ENCODE data around the gene NRROS. TPM values are rescaled to one million over a fixed set of nuclear protein-coding genes. Genes with fewer than 3 reads are reported as not detected.
A peak's percentile ranks its signal among the peaks of the same experiment; 100 is the strongest.
"Not testable (repeated sequence)": the region's sequence is repeated elsewhere in the genome, so short reads cannot be mapped to it uniquely, and the experiment has no call there.

Gene NRROS
- total RNA-seq, 2 donors from 2014 or later: 17.2 to 27.7 TPM

DNA sequence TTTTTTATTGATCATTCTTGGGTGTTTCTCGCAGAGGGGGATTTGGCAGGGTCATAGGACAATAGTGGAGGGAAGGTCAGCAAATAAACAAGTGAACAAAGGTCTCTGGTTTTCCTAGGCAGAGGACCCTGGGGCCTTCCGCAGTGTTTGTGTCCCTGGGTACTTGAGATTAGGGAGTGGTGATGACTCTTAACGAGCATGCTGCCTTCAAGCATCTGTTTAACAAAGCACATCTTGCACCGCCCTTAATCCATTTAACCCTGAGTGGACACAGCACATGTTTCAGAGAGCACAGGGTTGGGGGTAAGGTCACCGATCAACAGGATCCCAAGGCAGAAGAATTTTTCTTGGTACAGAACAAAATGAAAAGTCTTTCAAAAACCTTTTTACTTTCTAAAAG lies 19.9 kb upstream of the NRROS start:
- H3K36me3 Mint-ChIP-seq; H3K9me3 Mint-ChIP-seq; ATAC-seq; DNase-seq (ENCODE audit: low spot score in 2 of 2); H3K27ac Mint-ChIP-seq: not testable (repeated sequence)

DNA sequence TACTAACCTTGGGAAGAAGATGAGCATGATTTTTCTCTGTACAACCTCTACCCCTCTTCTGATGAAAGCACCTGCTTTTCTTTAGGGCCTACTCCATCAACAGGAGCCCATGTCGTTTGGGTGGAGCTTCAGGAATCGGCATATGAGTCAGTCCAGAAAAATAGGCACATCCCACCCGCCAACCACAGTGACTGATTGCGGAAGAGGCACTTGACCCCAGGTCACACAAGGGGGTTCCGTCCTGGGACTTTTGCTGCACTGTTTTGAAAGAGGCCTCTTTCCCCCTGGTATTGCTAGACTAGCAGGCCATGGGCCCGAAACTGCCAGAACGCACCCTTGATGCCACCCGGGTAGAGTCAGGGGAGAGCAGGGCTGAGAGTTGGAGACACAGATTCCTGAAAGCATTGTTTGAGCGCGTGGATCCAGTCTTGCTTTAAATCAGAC lies 19.3 kb upstream of the NRROS start:
- H3K36me3 Mint-ChIP-seq: peaks cover 0 to 5% of the 10 kb centered on the region in 2 donors
- DNase-seq (ENCODE audit: low spot score in 2 of 2): peak in 1 of 2 donors; percentile 30
- H3K27ac Mint-ChIP-seq: no peak overlapping the region
- no peaks in the 10 kb centered on the region for H3K9me3 Mint-ChIP-seq
- ATAC-seq: peak; percentile 36 to 40

DNA sequence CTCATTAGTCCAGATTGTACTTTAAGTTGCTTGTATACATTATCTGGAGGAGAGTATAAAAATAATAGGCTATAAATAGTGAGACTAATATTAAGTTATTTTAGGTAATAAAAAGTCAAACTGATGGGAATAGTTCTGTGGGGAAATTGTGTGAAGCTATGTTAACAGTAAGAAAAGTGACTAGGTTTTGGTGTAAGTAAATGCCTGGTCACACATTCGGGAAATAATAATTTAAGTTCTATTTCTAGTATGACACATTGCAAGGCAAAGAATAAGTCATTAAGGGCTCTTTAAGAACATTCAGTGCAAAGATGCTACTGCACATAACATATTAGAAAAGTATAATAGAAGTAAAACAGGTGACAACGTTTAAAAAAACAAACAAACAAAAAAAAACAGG lies 18.8 kb upstream of the NRROS start:
- no peak overlapping the region for H3K27ac Mint-ChIP-seq
- ATAC-seq: no peak
- no peaks in the 10 kb centered on the region for H3K9me3 Mint-ChIP-seq
- H3K36me3 Mint-ChIP-seq: peaks cover 0 to 5% of the 10 kb centered on the region in 2 donors
- DNase-seq (ENCODE audit: low spot score in 2 of 2): no peak

DNA sequence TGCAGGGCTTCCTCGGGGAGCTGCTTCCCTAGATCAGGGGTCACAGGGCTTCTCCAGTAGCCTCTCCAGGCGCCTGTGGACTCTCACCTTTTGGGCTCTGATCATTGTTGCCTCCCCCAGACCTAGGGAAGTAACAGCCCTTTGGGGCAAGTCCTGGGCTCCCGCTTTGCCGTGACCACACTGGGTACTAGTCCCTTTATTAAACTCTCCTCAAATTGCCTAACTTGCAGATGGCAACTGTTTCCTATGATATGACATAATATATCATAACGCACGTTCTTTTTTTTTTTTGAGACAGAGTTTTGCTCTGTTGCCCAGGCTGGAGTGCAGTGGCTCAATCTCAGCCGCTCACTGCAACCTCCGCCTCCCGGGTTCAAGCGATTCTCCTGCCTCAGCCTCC lies 17.9 kb upstream of the NRROS start:
- DNase-seq (ENCODE audit: low spot score in 2 of 2): peak in 1 of 2 donors; percentile 31
- Mint-ChIP-seq H3K27ac (no peak overlapping the region), H3K9me3 (no peaks in the 10 kb centered on the region), H3K36me3 (peaks cover 0 to 5% of the 10 kb centered on the region in 2 donors)
- no peak for ATAC-seq

DNA sequence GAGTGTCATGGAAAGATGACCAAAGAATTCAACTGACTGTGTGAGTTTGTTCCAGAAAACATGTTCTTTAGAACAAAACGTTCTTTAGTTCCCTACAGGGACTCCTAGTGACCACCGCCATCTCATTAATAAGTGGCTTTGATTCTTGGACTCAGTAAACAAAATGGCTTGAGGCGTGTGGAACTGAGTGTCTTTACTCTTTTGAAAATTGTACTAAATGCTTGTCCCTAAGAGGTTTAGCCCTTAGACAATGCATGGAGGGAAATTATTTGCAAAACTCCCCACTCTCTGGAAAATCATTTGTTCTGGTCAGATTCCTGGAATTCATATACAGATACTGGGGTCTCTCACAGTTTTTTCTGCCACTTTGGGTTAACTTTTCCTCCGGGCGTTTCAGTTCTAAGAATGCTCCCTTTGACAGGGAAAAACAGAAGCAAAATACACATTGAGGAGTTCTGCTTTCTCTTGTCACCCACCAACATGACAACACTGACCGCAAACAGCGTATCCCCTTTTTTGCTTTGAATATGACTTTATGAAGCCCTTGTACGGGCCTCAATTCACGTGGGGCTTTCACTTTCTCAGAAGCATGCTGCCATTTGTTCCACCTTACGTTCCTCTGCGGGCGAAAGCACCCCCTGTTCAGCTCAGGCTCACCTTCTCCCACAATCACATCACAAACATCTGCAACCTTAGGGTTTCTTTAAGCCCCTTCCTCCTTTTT lies 15.3 kb upstream of the NRROS start:
- peak; percentile 84 to 89 for ATAC-seq

DNA sequence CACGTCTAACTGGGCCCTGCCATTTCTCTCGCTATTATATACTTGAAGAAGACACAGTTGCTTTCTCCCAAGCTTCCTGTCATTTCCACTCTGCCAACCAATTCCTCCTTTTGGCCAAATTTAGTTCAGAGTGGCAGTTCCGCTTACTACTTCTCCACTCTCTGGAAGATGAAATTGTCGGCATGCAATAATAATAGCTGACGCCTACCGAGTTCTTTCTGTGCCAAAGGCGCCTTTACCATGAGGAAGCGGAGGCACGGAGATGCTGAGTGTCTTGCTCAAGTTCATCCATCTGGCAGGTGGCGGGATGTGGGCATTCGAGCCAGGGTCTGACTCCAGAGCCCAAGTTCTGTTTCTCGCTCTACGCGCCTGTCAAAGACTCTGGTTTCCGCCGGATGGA lies 14.6 kb upstream of the NRROS start:
- DNase-seq (ENCODE audit: low spot score in 2 of 2): peak in 1 of 2 donors; percentile 26
- no peak for ATAC-seq
- peaks cover 0 to 5% of the 10 kb centered on the region in 2 donors for H3K36me3 Mint-ChIP-seq
- H3K9me3 Mint-ChIP-seq: no peaks in the 10 kb centered on the region
- peak overlapping the region; percentile 65 to 74 for H3K27ac Mint-ChIP-seq

More for the DNA sequence above, 15.3 kb upstream of the NRROS start:
- Mint-ChIP-seq H3K36me3 (peaks cover 0 to 5% of the 10 kb centered on the region in 2 donors), H3K27ac (peak overlapping the region; percentile 74 to 84), H3K9me3 (no peaks in the 10 kb centered on the region)
- peak; percentile 42 to 55 for DNase-seq (ENCODE audit: low spot score in 2 of 2)

DNA sequence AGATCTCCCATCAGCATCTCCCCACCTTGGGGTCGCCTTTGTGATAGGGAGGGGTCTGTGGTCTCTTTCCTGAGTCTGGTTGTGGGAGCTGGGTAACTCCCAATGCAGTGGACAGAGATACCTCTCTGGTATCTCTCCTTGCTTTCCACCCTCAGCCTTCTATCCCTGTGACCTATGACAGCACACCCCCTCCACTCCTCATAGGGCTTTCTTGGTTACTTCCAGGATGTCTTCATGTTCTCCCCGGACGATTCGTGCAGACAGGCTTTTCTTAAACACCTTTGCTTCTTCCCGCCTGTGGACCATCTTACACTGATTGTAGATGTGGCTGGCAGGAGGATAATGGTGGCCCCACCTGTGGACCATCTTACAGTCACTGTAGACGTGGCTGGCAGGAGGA lies 14.2 kb upstream of the NRROS start:
- peak overlapping the region; percentile 65 to 74 for H3K27ac Mint-ChIP-seq
- H3K36me3 Mint-ChIP-seq: peaks cover 0 to 5% of the 10 kb centered on the region in 2 donors
- ATAC-seq (no peak), DNase-seq (ENCODE audit: low spot score in 2 of 2) (no peak)
- no peaks in the 10 kb centered on the region for H3K9me3 Mint-ChIP-seq

DNA sequence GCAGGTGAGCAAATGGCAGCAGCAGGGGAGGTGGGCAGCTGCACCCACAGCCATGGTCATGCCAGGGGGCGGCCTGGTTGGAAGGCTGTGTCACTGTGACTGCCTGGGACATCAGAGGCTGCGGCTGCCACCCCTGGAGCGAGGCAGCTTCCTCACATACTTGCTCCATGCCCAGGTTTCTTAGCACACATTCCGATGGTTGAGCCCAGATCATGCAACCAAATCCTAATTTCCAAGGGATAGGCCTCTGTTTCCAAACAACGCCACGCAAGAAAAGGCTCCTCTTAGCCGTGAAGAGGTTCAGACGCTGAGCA lies 11.6 kb upstream of the NRROS start:
- Mint-ChIP-seq H3K9me3 (no peaks in the 10 kb centered on the region), H3K36me3 (peaks cover 0 to 5% of the 10 kb centered on the region in 2 donors), H3K27ac (no peak overlapping the region)
- ATAC-seq (no peak), DNase-seq (ENCODE audit: low spot score in 2 of 2) (peak in 1 of 2 donors; percentile 7)

DNA sequence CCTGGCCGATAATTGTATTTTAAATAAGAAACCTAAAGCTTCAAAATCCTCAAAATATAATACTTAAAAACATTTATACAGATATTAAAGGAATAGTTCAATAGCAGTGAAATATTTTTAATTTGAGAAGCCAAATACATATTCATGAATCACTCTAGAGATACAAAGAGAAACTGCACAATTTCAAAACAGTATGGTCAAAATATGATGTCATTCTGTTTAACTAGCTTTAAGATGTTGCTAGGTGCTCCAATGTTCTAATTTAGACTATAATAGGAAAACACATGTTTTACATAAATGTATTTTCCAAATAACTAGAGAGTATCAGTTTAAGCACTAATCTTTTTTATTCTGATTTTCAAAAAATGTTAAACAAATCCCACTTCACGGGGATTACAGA lies 10.3 kb upstream of the NRROS start:
- Mint-ChIP-seq H3K36me3 (peaks cover 0 to 5% of the 10 kb centered on the region in 2 donors), H3K27ac (no peak overlapping the region), H3K9me3 (no peaks in the 10 kb centered on the region)
- no peak for ATAC-seq
- no peak for DNase-seq (ENCODE audit: low spot score in 2 of 2)

DNA sequence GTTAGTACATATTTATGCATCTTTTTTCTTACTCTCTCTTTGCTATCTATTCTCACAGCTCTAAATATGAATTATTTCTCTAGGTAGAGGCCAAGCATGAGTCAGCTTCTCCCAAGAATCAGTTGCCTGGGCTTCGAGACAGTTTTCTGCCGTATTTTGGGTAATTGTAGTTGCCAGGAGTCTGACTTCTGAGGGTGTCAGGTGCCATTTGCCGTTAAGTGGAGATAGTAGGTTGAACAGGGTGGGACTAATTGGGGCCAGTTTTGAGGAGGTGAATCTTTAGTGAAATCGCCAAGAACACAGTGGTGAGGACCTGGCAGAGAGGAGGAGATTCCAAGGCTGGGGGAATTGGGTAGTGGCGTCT lies 7.8 kb upstream of the NRROS start:
- ATAC-seq: no peak
- no peak for DNase-seq (ENCODE audit: low spot score in 2 of 2)

DNA sequence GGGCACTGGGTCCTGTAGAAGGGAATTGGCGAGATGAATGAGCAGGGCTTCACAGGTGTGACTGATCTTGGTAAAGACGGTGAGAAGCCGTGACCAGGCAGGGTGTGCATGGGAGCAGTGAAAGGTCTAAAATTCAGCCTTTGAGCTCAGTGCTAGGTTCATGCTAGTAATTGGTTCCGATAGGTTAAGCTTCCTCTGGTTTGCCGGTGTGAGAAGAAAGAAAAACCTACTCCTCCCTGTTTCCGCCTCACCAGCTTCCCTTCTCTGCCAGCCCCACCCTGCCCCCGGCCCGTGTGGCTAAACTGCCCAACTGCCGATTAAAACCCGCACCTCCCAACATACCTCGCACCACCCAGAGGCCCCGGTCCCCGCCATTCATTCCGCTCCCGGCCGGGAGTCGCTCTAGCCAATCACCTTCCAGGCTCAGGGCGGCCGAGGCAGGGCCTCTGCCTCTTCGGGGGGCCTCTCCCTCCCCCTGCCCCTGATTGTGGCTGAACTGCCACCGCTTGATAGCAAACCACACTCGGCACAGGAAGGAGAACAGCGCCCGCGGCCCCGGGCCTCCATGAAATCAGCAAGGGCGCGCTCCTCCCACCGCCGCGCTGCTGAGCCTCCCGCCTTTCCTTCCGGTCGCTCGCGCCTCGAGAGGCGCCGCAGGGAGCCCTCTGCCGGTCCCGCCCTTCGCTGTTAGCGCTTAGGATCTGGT lies 7.3 kb upstream of the NRROS start:
- peak; percentile 83 to 91 for DNase-seq (ENCODE audit: low spot score in 2 of 2)
- ATAC-seq: peak; percentile 81 to 85
- Mint-ChIP-seq H3K27ac (peak overlapping the region; percentile 92 to 97), H3K36me3 (no peaks in the 10 kb centered on the region), H3K9me3 (no peaks in the 10 kb centered on the region)

More for the DNA sequence above, 7.8 kb upstream of the NRROS start:
- peak overlapping the region; percentile 92 to 97 for H3K27ac Mint-ChIP-seq
- H3K36me3 Mint-ChIP-seq: no peaks in the 10 kb centered on the region
- no peaks in the 10 kb centered on the region for H3K9me3 Mint-ChIP-seq

DNA sequence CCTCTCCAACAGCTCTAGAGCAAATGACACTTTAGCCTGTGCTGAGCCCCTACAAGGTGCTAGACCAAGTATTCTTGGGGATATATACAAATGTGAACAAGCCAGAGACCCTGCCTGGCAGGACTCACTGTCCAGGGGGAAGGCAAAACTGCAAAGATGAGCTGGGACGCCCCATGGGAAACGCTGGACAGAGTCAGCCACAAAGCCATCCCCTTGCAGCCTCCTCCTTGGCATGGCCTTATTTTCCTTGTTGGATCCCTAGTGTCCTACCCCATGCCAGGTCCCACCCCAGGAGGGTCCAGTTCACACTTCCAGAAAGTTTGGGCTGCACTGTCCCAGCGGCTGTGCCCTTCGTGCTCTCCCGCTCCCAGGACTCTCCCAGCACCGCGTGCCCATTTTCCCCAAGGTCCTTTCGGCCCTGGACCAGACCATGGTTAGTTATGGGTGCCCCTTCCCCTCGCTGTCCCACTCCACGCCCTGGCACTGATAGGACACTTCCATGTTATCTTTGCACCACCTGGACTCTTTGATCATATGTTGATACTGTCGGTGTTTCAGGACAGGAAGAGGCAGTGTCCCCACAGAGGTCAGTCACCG lies 5.8 kb upstream of the NRROS start:
- Mint-ChIP-seq H3K36me3 (no peaks in the 10 kb centered on the region), H3K27ac (peak overlapping the region in 1 of 2 donors; percentile 92), H3K9me3 (no peaks in the 10 kb centered on the region)
- no peak for DNase-seq (ENCODE audit: low spot score in 2 of 2)
- ATAC-seq: no peak

DNA sequence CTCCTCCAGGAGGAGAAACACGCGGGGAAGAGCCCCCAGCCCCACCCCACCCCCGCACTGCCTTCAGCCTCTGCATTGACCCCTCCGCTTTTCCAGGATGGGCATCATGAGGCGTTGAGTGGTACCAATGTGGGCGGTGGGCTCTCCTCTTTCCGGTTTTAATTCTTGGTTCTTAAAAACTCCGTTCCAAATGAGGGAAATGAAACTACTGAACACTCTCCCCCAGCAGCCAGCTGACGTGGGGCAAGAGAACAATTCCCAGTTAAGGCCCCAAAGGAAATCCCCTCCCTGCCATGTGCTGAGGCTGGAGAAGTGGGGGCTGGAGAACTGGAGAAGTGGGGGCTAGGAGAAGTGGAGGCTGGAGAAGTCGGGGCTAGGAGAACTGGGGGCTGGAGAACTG lies 5.3 kb upstream of the NRROS start:
- ATAC-seq (no peak), DNase-seq (ENCODE audit: low spot score in 2 of 2) (no peak)
- H3K36me3 Mint-ChIP-seq: no peaks in the 10 kb centered on the region
- peak overlapping the region in 1 of 2 donors; percentile 92 for H3K27ac Mint-ChIP-seq
- no peaks in the 10 kb centered on the region for H3K9me3 Mint-ChIP-seq

DNA sequence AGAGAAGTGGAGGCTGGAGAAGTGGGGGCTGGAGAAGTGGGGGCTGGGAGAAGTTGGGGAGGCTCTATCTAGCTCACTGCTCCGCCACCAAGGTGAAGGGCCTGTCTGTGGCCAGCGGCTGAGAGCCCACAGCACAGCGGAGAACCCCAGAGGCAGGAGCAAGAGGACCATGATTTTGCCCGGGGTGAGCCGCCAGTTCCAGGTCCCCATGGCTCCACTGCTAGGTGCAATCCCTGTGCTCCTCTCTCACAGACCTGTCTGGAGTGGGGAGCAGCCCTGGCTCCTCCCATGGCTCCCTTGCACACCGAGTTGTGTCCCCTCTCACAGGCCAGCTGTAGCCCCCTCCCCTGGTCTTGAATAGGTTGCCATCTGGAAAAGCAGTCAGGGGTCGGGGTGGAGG lies 4.7 kb upstream of the NRROS start:
- no peak overlapping the region for H3K27ac Mint-ChIP-seq
- no peaks in the 10 kb centered on the region for H3K9me3 Mint-ChIP-seq
- no peak for ATAC-seq
- DNase-seq (ENCODE audit: low spot score in 2 of 2): no peak
- H3K36me3 Mint-ChIP-seq: peaks cover 0 to under 1% of the 10 kb centered on the region in 2 donors

DNA sequence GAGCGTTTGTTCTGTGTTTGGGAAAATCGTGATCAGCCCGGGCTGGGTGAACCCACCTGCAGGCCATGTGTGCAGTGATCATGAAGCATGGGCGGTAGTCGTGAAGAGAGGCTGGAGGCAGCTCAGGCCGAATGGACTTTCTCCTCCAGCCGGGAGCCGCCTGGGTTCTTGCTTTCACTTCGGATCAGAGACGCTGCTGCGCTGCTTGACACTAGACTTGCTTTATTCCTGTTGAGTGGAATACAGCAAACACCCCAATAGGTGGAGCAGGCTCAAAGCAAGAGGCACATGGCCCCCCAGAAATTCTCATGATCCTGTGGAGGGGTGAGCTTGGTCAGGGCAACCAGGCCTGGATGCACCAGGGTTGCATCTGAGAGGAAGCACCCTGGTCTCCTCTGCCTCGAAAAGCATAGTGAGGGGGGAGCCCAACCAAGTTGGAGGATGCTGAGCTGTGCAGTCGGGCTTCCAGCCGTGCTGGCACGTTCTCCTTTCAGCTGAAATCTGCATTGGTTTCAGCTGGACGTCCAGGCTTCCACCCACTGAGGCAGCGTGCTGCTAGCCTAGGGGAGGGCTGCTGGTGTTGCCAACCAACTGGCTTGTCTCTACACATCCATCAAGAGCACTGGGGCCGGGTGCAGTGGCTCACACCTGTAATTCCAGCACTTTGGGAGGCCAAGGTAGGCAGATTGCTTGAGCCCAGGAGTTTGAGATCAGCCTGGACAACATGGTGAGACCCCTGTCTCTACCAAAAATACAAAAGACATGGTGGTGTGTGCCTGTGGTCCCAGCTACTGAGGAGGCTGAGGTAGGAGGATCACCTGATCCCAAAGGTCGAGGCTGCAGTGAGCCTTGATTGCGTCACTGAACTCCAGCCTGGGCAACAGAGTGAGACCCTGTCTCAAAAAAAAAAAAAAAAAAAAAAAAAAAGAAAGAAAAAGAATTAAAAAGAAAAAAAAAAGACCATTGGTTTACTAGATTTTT lies 2.8 kb upstream of the NRROS start:
- DNase-seq (ENCODE audit: low spot score in 2 of 2): peak in 1 of 2 donors; percentile 50
- Mint-ChIP-seq H3K27ac (no peak overlapping the region), H3K36me3 (peaks cover 12 to 15% of the 10 kb centered on the region in 2 donors), H3K9me3 (no peaks in the 10 kb centered on the region)
- ATAC-seq: no peak

DNA sequence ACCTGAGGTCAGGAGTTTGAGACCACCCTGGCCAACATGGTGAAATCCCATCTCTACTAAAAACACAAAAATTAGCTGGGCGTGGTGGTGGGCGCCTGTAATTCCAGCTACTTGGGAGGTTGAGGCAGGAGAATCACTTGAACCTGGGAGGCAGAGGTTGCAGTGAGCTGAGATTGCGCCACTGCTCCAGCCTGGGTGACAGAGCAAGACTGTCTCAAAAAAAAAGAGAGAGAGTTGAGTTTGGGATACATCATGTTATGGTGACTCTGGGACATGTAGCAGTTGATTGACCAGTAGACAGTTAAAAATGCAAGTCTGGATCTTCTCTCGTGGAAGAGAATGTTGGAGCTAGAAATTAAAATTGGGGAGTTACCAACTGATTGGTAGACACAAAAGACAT lies 1.6 kb upstream of the NRROS start:
- peaks cover 16 to 19% of the 10 kb centered on the region in 2 donors for H3K36me3 Mint-ChIP-seq
- H3K27ac Mint-ChIP-seq, H3K9me3 Mint-ChIP-seq, ATAC-seq: not testable (repeated sequence)
- peak in 1 of 2 donors; percentile 13 for DNase-seq (ENCODE audit: low spot score in 2 of 2)
